Left renal pelvis (tissue), 4 donors: ENCODE data around the gene C1orf146. TPM values are rescaled to one million over a fixed set of nuclear protein-coding genes. Genes with fewer than 3 reads are reported as not detected.
"Not testable (repeated sequence)": the region's sequence is repeated elsewhere in the genome, so short reads cannot be mapped to it uniquely, and the experiment has no call there.

Source experiments
- DNase-seq, 4 donors: peaks; one replicate each; pipeline ENCODE4 v3.0.0-alpha.2; 2013; ENCODE audit warnings: low read depth in 4 of 4, low spot score in 3 of 4
- polyA plus RNA-seq, 4 donors: library from polyadenylated mRNA; unstranded; fragments of 120-200 nt; gene quantifications; one replicate each; pipeline ENCODE4 v1.2.1, GENCODE V29; 2013; ENCODE audit not compliant: insufficient read length in 4 of 4

The C1orf146 gene
- polyA plus RNA-seq, 4 donors: 0.27 TPM; not detected in 3

- no peak for DNase-seq
Measured at GRCh38 chr1:92273039-92273438, 55.3 kb downstream of the C1orf146 start.

GRCh38 chr1:92274939-92275338 lies 57.2 kb downstream of the C1orf146 start:
- DNase-seq: no peak

DNA sequence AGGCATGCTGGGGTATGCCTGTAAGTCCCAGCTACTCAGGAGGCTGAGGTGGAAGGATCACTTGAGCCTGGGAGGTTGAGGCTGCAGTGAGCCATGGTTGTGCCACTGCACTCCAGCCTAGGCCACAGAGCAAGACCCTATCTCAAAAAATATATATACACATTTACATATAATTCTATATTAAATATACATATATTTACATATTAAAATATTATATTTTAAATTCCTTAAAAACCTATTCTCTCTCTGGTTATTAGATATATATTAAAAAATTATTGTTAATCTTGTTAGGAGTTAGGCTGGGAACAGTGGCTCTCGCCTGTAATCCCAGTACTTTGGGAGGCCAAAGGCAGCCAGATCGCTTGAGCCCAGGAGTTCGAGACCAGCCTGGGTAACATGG lies 58.4 kb downstream of the C1orf146 start:
- no peak for DNase-seq

DNA sequence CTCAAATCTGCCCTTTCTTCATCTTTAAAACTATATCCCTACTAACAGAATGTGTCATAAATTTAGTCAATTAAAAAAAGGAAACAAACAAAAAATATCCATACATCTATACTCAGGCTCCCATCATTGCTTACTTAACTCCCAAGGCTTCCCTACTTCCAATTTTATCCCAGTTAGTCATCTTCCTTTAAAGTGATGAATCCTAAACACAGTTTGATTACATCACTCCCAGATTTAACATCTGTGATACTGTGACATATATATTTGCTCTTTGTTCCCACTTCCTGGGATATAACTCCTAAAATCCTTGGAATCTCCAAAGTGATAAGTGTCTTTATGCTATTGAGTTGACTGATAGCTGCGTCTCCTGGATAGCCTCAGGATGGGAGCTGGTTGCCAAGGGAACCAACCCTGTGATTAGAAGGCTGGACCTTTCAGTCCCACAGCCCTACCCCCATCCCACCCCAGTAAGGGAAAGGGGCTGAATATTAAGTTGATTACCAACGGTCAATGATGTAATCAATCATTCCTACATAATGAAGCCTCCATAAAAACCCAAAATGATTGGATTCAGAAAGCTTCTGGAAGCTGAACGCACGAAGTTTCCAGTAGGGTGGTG lies 59.5 kb downstream of the C1orf146 start:
- DNase-seq: no peak

DNA sequence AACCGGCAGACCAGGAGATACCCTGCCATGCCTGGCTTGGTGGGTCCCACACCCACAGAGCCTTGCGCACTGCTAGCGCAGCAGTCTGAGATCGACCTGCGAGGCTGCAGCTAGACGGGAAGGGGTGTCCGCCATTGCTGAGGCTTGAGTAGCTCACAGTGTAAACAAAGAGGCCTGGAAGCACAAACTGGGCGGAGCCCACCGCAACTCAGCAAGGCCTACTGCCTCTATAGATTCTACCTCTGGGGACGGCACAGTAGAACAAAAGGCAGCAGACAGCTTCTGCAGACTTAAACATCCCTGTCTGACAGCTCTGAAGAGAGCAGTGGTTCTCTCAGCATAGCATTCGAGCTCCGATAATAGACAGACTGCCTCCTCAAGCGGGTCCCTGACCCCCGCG lies 62.1 kb downstream of the C1orf146 start:
- not testable (repeated sequence) for DNase-seq

GRCh38 chr1:92281411-92281810 lies 63.7 kb downstream of the C1orf146 start:
- not testable (repeated sequence) for DNase-seq

DNA sequence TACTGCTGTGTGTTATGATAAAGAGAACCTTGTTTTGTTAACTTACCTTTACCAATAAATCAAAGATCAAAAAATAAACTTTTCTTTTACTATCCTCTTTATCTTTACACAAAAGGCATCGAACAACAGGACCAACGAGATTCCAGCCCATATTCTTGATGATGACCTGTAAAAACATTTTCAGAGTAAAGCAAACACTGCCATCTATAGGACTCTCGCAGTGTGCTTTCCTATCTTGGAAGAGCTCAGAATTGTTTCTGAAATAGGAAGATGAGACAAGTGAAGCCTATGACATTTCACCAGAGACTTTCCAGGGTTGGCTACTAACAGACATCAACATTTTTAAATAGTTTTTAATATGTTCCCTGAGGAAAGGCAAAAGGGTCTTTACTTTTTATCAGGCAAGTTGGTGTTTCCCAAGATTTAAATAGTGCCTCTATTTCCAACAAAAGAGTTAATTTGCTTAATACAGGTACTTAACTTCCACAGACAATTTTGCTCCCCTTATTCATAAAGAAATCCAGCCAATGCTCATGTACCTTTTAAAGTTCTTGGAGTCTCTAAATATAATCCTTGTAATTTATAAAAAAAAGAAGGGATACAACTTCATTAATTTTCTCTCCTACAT lies 73.8 kb downstream of the C1orf146 start:
- DNase-seq: no peak

Other genes starting within 250 kb of the C1orf146 start
- gene EPHX4, start 187.9 kb upstream of the C1orf146 start, polyA plus RNA-seq: 1 to 10 TPM; 1.2 to 2.3 (median 1.4) TPM
- gene SETSIP, start 142.5 kb upstream of the C1orf146 start, polyA plus RNA-seq: under 1 TPM; 0.42 to 0.79 (median 0.54) TPM
- gene BTBD8, start 137.6 kb upstream of the C1orf146 start, polyA plus RNA-seq: 1 to 10 TPM; 3.2 to 7.2 (median 6.3) TPM
- 10 to 100 TPM; 18.9 to 27.0 (median 24.1) TPM for gene GLMN, start 81.1 kb downstream of the C1orf146 start, polyA plus RNA-seq
- 10 to 100 TPM; 30.4 to 40.1 (median 34.2) TPM for gene RPAP2, start 81.1 kb downstream of the C1orf146 start, polyA plus RNA-seq